GM12864 (cell line): ENCODE measurements around the gene PBLD.
"Not testable (repeated sequence)": the region's sequence is repeated elsewhere in the genome, so short reads cannot be mapped to it uniquely, and the experiment has no call there.

Experiments used
- DNase-seq: peaks from one replicate; pipeline ENCODE4 v3.0.0-alpha.2; 2011; ENCODE audit warnings: low read depth
- H3K4me3 ChIP-seq: 2 replicates; pipeline ENCODE4 v1.5.1; 2011; ENCODE audit warnings: mild to moderate bottlenecking, low read depth, low read length, control low read depth
- TF ChIP-seq, protein P1 (sequence below): IDR thresholded peaks from 2 replicates; pipeline ENCODE4 v1.5.1; 2011; ENCODE audit warnings: low read depth, mild to moderate bottlenecking, moderate library complexity, low read length, control low read depth, inconsistent platforms; ENCODE audit errors: missing control alignments

PBLD gene

DNA sequence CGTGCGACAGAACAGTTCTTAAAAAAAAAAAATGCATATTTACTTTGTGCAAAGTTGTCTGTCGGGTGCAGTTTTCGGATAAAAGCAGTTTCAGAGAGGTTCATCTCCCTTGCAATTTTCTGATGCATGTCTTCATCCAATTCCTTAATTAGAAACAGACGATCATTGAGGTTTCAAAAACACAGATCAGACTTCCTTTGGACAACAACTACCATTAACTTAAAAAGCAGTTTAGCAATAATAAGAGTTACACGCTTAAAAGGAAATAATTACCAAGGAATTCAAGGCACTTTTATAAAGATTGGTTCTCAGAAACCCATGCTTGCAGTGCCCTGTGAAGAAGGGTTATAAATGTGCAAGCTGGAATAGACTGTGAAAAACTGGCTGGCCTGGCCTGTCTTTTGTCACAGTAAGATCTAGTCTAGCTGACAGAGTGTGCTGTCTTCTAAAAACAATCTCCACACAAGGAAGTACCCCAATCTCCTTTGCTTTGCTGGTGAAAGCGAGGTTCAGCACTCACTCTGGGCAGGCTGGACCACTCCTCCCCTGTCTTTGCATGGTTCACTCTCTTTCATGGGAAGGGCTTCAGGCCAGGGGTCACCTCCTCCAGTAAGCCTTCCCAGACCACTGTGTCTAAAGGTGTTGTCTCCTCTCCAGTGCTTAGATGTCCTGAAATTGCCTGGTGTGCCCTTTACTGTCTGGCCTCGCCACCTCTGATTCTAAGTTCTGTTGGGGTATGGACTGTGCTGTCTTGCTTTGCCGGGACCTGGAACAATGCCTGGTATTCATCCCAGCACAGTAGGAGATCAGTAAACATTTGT is 35.7 kb downstream of the PBLD start:
- no peak for DNase-seq
- H3K4me3 ChIP-seq, result no peak overlapping the region
- TF ChIP-seq, protein P1, sequence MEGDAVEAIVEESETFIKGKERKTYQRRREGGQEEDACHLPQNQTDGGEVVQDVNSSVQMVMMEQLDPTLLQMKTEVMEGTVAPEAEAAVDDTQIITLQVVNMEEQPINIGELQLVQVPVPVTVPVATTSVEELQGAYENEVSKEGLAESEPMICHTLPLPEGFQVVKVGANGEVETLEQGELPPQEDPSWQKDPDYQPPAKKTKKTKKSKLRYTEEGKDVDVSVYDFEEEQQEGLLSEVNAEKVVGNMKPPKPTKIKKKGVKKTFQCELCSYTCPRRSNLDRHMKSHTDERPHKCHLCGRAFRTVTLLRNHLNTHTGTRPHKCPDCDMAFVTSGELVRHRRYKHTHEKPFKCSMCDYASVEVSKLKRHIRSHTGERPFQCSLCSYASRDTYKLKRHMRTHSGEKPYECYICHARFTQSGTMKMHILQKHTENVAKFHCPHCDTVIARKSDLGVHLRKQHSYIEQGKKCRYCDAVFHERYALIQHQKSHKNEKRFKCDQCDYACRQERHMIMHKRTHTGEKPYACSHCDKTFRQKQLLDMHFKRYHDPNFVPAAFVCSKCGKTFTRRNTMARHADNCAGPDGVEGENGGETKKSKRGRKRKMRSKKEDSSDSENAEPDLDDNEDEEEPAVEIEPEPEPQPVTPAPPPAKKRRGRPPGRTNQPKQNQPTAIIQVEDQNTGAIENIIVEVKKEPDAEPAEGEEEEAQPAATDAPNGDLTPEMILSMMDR, result no peak

DNA sequence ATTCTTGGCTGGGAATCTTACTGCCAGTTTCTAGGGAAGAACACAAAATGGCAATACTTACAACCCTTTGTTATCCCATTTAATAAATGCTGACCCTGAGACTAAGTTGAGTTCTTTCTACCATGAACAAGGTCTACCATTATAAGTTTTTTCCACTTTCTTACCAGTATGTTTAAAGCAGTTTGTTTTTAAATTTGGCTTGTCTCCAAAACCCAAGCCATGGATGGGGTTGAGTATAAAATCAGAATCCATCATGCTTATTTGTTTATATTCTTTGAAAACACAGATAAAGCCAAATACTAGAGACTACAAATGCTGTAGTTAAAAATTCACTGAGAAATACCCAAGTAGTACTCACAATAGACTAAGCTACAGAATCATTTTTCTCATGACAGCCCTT is 42.0 kb downstream of the PBLD start:
- no peak for DNase-seq
- TF ChIP-seq, protein P1, result no peak

DNA sequence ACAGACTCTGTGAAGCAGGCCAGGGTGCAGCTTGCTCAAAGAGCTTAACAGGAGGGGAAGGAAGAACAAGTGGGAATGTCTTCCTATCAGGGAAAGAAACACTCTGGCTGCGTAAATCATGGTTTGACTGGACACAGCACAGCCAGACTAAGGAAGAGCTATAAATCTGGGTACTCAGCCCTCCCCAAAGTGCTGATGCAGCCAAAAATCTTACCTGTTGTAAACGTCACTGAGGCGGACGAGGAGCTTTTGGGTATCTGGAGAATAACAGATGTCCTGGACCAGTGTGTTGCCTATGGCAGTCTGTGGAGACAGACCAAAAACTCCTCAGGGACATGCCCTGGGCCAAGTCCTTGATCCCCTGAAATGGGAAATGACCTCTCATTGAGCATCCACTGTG is 44.0 kb downstream of the PBLD start:
- H3K4me3 ChIP-seq, result no peak overlapping the region
- TF ChIP-seq, protein P1, result no peak
- DNase-seq, result no peak

More for the DNA sequence above, 42.0 kb downstream of the PBLD start:
- H3K4me3 ChIP-seq, result no peak overlapping the region

DNA sequence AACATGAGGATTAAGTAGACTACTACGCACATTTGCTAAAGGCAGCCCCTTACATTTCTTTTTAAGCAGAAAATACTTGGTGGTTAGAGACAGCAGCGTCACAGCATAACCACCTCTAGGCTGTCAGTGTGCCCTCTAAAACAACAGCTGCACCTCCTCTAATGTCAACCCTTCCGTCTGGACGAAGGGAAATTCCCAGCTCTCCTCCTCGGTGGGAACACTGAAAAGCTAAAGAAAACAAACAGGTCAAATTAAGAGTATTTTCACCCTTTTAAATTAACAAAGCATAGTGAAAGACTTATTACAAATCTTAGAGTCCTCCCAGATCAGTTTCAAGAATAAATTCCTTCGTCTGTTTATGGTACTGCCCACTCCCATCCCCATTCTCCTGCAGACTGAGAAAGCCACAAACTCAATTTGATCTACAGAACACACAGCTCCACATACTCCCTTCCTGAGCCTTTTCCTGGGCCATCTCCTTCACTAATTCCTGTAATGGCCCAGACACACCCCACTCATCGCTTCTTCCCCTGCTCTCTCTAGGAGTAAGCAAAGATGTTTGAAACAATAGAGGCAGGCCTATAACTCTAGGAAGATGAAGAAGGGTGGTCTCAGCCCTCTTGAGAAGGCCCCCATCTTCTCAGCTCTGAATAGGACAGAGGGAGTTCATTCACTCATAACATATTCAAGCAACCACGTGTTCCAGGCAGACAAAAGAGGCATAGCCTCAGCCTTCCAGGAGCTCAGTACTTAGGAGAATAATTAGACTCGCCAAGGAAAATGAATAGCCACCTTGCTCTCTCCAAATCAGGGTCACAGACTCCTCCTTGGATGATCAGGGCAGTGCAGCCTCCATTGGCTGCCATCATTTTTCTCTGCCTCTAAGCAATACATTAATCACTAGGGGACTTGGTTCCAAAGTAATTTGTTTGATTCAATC is 48.4 kb downstream of the PBLD start:
- TF ChIP-seq, protein P1, result no peak
- DNase-seq, result no peak
- H3K4me3 ChIP-seq, result no peak overlapping the region

DNA sequence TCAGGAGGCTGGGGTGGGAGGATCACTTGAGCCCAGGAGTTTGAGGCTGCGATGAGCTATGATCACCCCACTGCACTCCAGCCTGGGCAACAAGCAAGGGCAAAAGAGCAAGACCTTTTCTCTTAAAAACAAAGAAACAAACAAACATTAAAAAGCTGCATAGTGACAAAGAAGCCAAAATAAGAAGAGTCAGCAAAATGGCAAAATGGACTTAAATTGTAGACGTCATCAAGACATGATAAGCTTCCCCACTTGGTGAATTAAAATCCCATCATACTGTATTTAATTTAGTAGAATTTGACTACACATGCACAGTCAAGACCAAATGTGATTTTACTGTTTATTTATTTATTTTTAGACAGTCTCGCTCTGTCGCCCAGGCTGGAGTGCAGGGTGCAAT is 52.0 kb downstream of the PBLD start:
- H3K4me3 ChIP-seq, result no peak overlapping the region
- no peak for DNase-seq
- TF ChIP-seq, protein P1, result no peak

DNA sequence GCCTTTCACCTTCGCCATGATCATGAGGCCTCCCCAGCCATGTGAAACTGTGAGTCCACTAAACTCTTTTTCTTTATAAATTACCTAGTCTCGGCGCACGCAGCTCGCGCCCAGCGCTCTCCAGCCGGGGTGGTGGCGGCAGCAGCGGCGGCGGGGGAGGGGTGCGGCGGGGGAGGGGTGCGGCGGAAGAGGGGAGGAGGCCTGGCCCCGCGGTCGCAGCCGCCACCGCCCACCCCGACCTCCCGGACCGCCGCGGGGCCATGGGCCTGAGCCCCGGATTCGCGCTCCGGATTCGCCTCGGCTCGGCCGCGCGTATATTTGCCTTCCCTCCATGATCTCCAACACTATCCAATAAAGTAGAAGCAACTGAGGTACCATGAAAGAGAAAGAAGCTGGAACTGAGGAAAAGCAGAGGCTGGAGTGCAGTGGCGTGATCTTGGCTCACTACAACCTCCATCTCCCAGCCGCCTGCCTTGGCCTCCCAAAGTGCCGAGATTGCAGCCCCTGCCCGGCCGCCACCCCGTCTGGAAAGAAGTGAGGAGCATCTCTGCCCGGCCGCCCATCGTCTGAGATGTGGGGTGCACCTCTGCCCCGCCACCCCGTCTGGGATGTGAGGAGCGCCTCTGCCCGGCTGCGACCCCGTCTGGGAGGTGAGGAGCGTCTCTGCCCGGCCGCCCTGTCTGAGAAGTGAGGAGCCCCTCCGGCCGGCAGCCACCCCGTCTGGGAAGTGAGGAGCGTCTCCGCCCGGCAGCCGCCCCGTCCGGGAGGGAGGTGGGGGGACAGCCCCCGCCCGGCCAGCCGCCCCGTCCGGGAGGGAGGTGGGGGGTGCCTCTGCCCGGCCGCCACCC is 53.6 kb downstream of the PBLD start:
- not testable (repeated sequence) for DNase-seq, H3K4me3 ChIP-seq

DNA sequence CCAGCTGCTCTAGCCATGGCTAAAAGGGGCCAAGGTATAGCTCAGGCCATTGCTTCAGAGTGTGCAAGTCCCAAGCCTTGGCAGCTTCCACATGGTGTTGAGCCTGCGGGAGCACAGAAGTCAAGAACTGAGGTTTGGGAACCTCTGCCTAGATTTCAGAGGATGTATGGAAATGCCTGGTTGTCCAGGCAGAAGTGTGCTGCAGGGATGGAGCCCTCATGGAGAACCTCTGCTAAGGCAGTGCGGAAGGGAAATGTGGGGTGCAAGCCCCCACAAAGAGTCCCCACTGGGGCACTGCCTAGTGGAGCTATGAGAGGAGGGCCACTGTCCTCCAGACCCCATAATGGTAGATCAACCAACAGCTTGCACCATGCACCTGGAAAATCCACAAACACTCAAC is 54.9 kb downstream of the PBLD start:
- H3K4me3 ChIP-seq, DNase-seq: not testable (repeated sequence)
